ENCODE data around the gene PRMT2.

Gene PRMT2

DNA sequence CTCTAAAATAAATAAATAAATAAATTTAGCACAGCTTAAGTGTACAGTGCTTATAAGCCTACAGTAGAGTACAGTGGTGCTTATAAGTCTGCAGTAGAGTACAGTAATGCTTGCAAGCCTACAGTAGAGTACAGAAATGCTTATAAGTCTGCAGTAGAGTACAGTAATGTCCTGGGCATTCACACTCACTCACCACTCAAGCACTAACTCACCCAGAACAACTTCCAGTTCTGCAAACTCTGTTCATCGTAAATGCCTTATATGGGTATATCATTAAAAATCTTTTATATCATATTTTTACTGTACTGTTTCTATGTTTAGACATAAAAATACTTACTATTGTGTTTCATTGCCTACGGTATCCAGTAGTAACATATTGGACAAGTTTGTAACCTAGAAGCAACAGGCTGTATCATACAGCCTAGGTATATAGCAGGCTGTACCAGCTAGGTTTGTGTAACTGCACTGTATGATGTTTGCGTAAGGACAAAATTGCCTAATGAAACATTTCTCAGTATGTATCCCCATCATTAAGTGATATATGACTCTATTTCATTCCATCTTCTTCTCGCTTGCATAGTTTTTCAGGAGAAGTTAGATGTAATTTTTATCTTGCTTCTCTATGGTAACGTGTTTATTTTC, 16.6 kb upstream of the PRMT2 start:
- Histone ChIP-seq H3K4me3 (ENCODE audit: low read length) (no peak overlapping the region), H3K36me3 (ENCODE audit: control insufficient read depth, insufficient read depth, low read length) (no peaks in the 10 kb centered on the region), H3K4me1 (ENCODE audit: control insufficient read depth, insufficient read depth, low read length) (no peaks in the 10 kb centered on the region), H3K27me3 (ENCODE audit: control insufficient read depth, insufficient read depth, low read length) (no peaks in the 10 kb centered on the region), H3K27ac (ENCODE audit: low read length) (no peak overlapping the region), H3K9me3 (ENCODE audit: control insufficient read depth, insufficient read depth, low read length) (no peaks in the 10 kb centered on the region)
- DNase-seq (ENCODE audit: low read depth, low spot score) = no peak
- WGBS (ENCODE audit: insufficient coverage, insufficient read length) = no CpG with 5 or more reads among the region's 5 CpGs

DNA sequence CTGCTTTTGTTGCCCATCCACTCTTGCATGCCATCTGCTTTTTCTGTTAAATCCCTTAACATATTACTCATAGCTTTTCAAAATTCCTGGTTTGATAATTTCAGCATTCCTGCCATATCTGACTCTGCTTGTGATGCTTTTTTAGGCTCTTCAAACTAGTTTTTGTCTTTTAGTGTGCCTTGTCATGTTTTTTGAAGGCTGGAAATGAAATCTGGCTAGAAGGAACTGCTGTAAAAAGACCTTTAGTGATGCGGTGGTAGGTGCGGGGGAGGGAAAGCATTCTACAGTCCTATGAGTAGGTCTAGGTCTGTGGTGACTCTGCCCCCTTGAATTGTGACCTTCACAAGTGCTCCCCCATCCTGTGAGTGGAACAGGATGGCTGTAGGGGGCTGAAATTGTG, 15.6 kb upstream of the PRMT2 start:
- Histone ChIP-seq H3K9me3 (ENCODE audit: control insufficient read depth, insufficient read depth, low read length) (no peaks in the 10 kb centered on the region), H3K4me3 (ENCODE audit: low read length) (no peak overlapping the region), H3K4me1 (ENCODE audit: control insufficient read depth, insufficient read depth, low read length) (no peaks in the 10 kb centered on the region)

DNA sequence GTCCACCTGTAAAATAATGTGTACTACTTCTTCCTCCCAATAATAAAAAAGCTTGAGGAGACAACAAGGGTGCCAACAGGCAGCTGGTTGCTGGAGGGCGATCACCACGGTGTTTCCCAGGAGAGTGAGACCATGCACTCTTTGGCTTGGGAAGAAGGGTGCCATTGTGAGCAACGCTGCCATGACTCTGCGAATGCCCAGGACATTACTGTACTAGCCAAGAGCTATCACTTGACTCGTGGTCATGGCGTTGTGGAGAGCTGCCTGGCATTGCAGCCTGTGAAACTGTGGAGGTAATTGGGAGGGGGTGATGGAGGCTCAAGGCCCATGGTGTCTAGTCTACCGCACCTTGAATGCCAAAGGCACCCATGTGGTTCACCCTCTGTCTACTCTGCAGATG, 14.6 kb upstream of the PRMT2 start:
- H3K36me3 ChIP-seq (ENCODE audit: control insufficient read depth, insufficient read depth, low read length) = no peaks in the 10 kb centered on the region
- no peak for DNase-seq (ENCODE audit: low read depth, low spot score)
- H3K27ac ChIP-seq (ENCODE audit: low read length) = no peak overlapping the region
- no CpG with 5 or more reads among the region's 7 CpGs for WGBS (ENCODE audit: insufficient coverage, insufficient read length)
- no peaks in the 10 kb centered on the region for H3K27me3 ChIP-seq (ENCODE audit: control insufficient read depth, insufficient read depth, low read length)
- H3K9me3 ChIP-seq (ENCODE audit: control insufficient read depth, insufficient read depth, low read length) = peaks cover 2% of the 10 kb centered on the region; the same call in 1 of the 2 replicates
- no peaks in the 10 kb centered on the region for H3K4me1 ChIP-seq (ENCODE audit: control insufficient read depth, insufficient read depth, low read length)
- no peak overlapping the region for H3K4me3 ChIP-seq (ENCODE audit: low read length)

More for the DNA sequence above, 15.6 kb upstream of the PRMT2 start:
- no peak for DNase-seq (ENCODE audit: low read depth, low spot score)
- Histone ChIP-seq H3K27ac (ENCODE audit: low read length) (no peak overlapping the region), H3K36me3 (ENCODE audit: control insufficient read depth, insufficient read depth, low read length) (no peaks in the 10 kb centered on the region), H3K27me3 (ENCODE audit: control insufficient read depth, insufficient read depth, low read length) (no peaks in the 10 kb centered on the region)
- WGBS (ENCODE audit: insufficient coverage, insufficient read length) = no CpG with 5 or more reads among the region's 2 CpGs

DNA sequence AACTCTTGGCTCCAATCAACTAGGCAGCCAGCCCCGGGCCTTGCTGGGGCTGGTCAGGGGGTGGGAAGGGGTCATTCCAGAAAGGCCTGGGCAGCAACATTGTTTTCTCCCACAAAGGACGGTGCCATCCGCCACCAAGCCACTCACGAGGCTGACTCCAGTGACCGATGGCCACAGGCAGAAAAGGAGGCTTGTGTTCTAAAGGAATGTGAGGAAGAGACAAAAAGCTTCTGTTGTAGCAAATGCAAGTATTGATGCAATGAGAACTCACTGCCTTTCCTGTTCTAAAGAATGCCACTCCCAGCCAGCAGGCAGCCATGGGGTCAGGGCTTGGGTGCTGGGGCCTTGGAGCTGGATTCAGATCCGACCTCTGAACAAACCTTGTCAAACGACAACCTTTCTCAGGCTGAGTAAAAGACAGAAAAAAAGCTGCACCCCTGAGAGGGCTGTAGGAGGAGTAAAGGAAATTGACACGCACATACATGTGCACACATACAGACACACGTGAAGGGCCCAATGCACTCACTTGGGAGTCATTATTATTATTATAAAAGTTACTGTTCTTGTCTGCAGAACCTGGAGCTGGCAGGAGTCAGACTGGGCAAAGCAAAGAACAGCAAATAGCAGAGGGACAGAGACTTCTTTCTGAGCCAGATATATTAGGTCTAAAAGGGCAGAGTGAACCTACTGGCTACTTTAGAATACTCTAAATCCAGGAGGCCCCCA, 13.9 kb upstream of the PRMT2 start:
- Histone ChIP-seq H3K27ac (ENCODE audit: low read length) (no peak overlapping the region), H3K9me3 (ENCODE audit: control insufficient read depth, insufficient read depth, low read length) (peaks cover 2% of the 10 kb centered on the region; the same call in 1 of the 2 replicates)
- WGBS (ENCODE audit: insufficient coverage, insufficient read length) = no CpG with 5 or more reads among the region's 9 CpGs

DNA sequence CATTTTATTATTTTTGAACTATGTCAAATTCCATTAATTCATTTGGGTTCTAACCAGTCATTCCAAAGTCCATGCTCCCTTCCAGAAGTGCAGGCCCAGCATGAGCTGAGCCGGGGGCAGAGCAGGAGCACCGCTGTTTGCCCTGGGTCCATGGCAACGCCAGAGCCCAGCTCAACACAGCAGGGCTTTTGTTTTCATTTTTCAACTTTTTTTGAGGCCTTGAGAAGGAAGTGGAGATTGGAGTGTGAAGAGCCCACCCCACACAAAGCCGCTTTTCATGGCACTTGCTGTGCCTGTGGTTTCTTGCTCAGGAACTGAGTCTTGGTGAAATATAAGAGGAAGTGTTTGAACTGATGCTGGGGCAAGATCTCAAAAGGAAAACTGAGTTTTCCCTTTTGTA, 13.2 kb upstream of the PRMT2 start:
- Histone ChIP-seq H3K27me3 (ENCODE audit: control insufficient read depth, insufficient read depth, low read length) (no peaks in the 10 kb centered on the region), H3K4me3 (ENCODE audit: low read length) (no peak overlapping the region), H3K36me3 (ENCODE audit: control insufficient read depth, insufficient read depth, low read length) (no peaks in the 10 kb centered on the region), H3K9me3 (ENCODE audit: control insufficient read depth, insufficient read depth, low read length) (peaks cover 2% of the 10 kb centered on the region; the same call in 1 of the 2 replicates), H3K4me1 (ENCODE audit: control insufficient read depth, insufficient read depth, low read length) (no peaks in the 10 kb centered on the region), H3K27ac (ENCODE audit: low read length) (no peak overlapping the region)
- WGBS (ENCODE audit: insufficient coverage, insufficient read length) = no CpG with 5 or more reads among the region's 4 CpGs
- no peak for DNase-seq (ENCODE audit: low read depth, low spot score)

More for the DNA sequence above, 13.9 kb upstream of the PRMT2 start:
- no peak for DNase-seq (ENCODE audit: low read depth, low spot score)
- no peaks in the 10 kb centered on the region for H3K4me1 ChIP-seq (ENCODE audit: control insufficient read depth, insufficient read depth, low read length)
- no peak overlapping the region for H3K4me3 ChIP-seq (ENCODE audit: low read length)
- H3K27me3 ChIP-seq (ENCODE audit: control insufficient read depth, insufficient read depth, low read length) = no peaks in the 10 kb centered on the region
- no peaks in the 10 kb centered on the region for H3K36me3 ChIP-seq (ENCODE audit: control insufficient read depth, insufficient read depth, low read length)

DNA sequence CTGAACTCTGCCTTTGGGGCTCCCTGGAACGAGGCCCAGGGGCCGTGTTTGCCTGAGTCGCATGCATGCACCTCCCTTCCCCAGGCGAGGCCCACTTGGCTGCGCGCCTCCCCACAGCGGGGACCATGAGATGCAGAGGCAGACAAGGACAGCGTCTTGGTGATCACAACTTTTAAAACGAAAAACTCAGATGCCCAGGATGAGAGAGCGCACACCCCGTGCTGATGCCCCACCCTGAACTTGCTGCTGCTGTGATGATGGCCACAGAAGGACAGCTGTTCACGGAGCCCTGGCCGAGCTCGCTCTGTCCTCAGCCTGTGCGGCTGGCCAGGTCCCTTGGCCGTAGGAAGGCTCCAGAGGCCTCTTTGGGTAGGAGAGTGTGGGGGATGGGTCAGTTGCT, 11.4 kb upstream of the PRMT2 start:
- DNase-seq (ENCODE audit: low read depth, low spot score) = no peak
- Histone ChIP-seq H3K36me3 (ENCODE audit: control insufficient read depth, insufficient read depth, low read length) (no peaks in the 10 kb centered on the region), H3K4me1 (ENCODE audit: control insufficient read depth, insufficient read depth, low read length) (no peaks in the 10 kb centered on the region), H3K4me3 (ENCODE audit: low read length) (no peak overlapping the region), H3K27me3 (ENCODE audit: control insufficient read depth, insufficient read depth, low read length) (no peaks in the 10 kb centered on the region), H3K27ac (ENCODE audit: low read length) (no peak overlapping the region), H3K9me3 (ENCODE audit: control insufficient read depth, insufficient read depth, low read length) (peaks cover 2% of the 10 kb centered on the region; the same call in 1 of the 2 replicates)
- no CpG with 5 or more reads among the region's 16 CpGs for WGBS (ENCODE audit: insufficient coverage, insufficient read length)

DNA sequence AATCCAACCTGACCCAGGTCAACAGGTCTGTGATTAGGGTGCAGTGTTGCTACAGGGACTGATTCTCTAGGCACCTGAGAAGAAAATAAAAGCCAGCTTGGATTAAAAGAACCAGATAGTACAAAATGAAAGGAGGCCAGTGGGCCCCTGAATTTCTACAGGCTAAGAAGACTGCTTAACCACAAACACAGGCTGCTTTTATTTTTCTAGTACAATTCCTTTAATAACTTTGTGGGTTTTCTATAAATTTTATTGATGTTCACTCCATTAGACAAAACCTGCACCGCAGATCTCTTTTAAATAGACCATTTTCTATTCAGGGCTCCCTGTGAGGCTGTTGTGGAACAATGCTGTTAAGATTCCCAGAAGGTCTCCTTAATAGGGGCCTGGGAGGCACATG, 9.7 kb upstream of the PRMT2 start:
- Histone ChIP-seq H3K27me3 (ENCODE audit: control insufficient read depth, insufficient read depth, low read length) (no peaks in the 10 kb centered on the region), H3K4me3 (ENCODE audit: low read length) (no peak overlapping the region), H3K27ac (ENCODE audit: low read length) (no peak overlapping the region), H3K9me3 (ENCODE audit: control insufficient read depth, insufficient read depth, low read length) (peaks cover 2% of the 10 kb centered on the region; the same call in 1 of the 2 replicates), H3K4me1 (ENCODE audit: control insufficient read depth, insufficient read depth, low read length) (no peaks in the 10 kb centered on the region), H3K36me3 (ENCODE audit: control insufficient read depth, insufficient read depth, low read length) (no peaks in the 10 kb centered on the region)
- WGBS (ENCODE audit: insufficient coverage, insufficient read length) = no CpG with 5 or more reads among the region's 1 CpG
- DNase-seq (ENCODE audit: low read depth, low spot score) = no peak

DNA sequence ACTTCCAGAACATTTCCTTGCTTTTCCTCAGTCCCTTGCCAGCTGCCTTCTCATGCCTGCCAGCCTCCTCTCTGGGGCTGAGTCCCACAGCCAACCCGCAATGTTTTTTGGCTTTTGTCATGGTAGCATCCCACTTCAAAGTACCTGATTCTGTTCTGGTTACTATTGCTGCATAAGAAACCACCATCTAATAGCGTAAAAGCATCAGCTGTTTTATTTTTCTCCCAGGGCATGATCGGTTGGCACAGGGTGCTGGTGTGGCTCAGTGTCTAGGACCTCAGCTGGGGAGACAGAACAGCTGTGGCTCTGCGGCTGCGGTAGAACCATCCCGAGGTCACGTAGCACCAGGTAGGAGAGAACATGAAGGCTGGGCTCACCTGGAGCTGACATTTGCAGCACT, 8.9 kb upstream of the PRMT2 start:
- H3K4me3 ChIP-seq (ENCODE audit: low read length) = no peak overlapping the region
- H3K27ac ChIP-seq (ENCODE audit: low read length) = no peak overlapping the region
- peaks cover 2% of the 10 kb centered on the region; the same call in 1 of the 2 replicates for H3K9me3 ChIP-seq (ENCODE audit: control insufficient read depth, insufficient read depth, low read length)
- H3K27me3 ChIP-seq (ENCODE audit: control insufficient read depth, insufficient read depth, low read length) = no peaks in the 10 kb centered on the region
- H3K4me1 ChIP-seq (ENCODE audit: control insufficient read depth, insufficient read depth, low read length) = no peaks in the 10 kb centered on the region
- no peak for DNase-seq (ENCODE audit: low read depth, low spot score)
- H3K36me3 ChIP-seq (ENCODE audit: control insufficient read depth, insufficient read depth, low read length) = no peaks in the 10 kb centered on the region
- WGBS (ENCODE audit: insufficient coverage, insufficient read length) = no CpG with 5 or more reads among the region's 7 CpGs

DNA sequence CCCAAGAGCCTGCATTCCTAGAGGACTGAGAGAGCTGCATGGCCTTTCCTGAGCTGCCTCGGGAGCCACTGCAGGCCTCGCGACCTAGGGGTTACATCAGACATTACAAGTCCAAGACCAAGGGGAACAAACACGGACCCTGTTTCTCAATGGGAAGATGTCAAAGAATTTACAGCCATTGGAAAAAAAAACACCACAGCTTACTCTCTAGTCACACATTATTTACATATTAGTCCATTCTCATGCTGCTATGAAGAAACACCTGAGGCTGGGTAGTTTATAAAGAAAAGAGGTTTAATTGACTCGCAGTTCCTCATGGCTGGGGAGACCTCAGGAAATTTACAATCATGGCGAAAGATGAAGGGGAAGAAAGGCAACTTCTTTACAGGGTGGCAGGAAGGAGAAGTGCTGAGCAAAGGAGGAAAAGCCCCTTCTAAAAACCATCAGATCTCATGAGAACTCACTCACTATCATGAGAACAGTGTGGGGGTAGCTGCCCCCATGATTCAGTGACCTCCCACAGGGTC, 8.4 kb upstream of the PRMT2 start:
- Histone ChIP-seq H3K36me3 (ENCODE audit: control insufficient read depth, insufficient read depth, low read length) (no peaks in the 10 kb centered on the region), H3K4me1 (ENCODE audit: control insufficient read depth, insufficient read depth, low read length) (no peaks in the 10 kb centered on the region), H3K4me3 (ENCODE audit: low read length) (no peak overlapping the region), H3K27ac (ENCODE audit: low read length) (no peak overlapping the region), H3K27me3 (ENCODE audit: control insufficient read depth, insufficient read depth, low read length) (no peaks in the 10 kb centered on the region), H3K9me3 (ENCODE audit: control insufficient read depth, insufficient read depth, low read length) (peaks cover 2% of the 10 kb centered on the region; the same call in 1 of the 2 replicates)
- no CpG with 5 or more reads among the region's 6 CpGs for WGBS (ENCODE audit: insufficient coverage, insufficient read length)
- DNase-seq (ENCODE audit: low read depth, low spot score) = no peak

DNA sequence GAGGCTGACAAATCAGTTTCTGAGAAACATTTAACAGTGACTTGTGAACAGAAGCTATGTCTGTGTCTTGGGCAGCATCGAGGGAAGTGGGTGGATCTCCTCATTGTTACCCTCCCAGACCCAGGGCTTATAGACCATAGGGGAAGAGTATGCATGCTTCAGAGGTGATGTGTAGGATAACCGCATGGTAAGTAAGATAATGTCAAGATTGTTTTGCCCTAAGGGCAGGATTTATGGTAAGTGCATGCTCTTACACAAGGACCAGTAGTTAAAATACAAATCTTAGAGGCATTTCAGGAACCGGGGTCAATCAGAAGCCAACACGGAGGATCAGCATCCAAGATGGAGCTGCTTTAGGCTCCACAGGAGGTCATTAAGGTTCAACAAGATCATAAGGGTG, 7.7 kb upstream of the PRMT2 start:
- no peaks in the 10 kb centered on the region for H3K4me1 ChIP-seq (ENCODE audit: control insufficient read depth, insufficient read depth, low read length)
- H3K4me3 ChIP-seq (ENCODE audit: low read length) = no peak overlapping the region
- H3K27ac ChIP-seq (ENCODE audit: low read length) = no peak overlapping the region
- H3K27me3 ChIP-seq (ENCODE audit: control insufficient read depth, insufficient read depth, low read length) = no peaks in the 10 kb centered on the region
- peaks cover 2% of the 10 kb centered on the region; the same call in 1 of the 2 replicates for H3K9me3 ChIP-seq (ENCODE audit: control insufficient read depth, insufficient read depth, low read length)
- no CpG with 5 or more reads among the region's 4 CpGs for WGBS (ENCODE audit: insufficient coverage, insufficient read length)
- DNase-seq (ENCODE audit: low read depth, low spot score) = no peak
- no peaks in the 10 kb centered on the region for H3K36me3 ChIP-seq (ENCODE audit: control insufficient read depth, insufficient read depth, low read length)

All from iPS DF 6.9 (cell line).